GM20000 (cell line): ENCODE data around the gene CHIC2.
"Not testable (repeated sequence)": the region's sequence is repeated elsewhere in the genome, so short reads cannot be mapped to it uniquely, and the experiment has no call there.

ENCODE experiments used
- DNase-seq: peaks from one replicate; pipeline ENCODE4 v3.0.0; 2012; ENCODE audit warnings: low spot score
- TF ChIP-seq, protein P1 (sequence below): IDR thresholded peaks from 2 replicates; pipeline ENCODE4 v1.5.1; 2012; ENCODE audit warnings: mild to moderate bottlenecking, control low read depth; ENCODE audit errors: extremely low read depth, missing control alignments

CHIC2 gene

DNA sequence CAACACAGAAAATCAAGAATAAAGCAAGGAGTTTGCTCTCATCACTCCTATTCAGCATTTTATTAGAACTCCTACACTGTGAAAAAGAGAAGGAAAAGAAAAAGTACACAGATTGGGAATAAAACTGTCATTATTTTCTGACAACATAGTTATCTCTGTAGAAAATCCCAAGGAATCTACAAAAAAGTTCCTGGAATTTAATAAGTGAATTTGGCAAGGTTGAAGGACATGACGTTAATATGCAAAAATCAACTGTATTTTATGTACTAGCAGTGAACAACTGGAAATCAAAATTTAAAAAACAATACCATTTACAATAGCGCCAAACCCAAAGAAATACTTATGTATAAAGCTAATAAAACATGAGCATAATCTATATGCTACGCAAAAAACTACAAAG is 26.3 kb downstream of the CHIC2 start:
- no peak for DNase-seq
- TF ChIP-seq, protein P1, sequence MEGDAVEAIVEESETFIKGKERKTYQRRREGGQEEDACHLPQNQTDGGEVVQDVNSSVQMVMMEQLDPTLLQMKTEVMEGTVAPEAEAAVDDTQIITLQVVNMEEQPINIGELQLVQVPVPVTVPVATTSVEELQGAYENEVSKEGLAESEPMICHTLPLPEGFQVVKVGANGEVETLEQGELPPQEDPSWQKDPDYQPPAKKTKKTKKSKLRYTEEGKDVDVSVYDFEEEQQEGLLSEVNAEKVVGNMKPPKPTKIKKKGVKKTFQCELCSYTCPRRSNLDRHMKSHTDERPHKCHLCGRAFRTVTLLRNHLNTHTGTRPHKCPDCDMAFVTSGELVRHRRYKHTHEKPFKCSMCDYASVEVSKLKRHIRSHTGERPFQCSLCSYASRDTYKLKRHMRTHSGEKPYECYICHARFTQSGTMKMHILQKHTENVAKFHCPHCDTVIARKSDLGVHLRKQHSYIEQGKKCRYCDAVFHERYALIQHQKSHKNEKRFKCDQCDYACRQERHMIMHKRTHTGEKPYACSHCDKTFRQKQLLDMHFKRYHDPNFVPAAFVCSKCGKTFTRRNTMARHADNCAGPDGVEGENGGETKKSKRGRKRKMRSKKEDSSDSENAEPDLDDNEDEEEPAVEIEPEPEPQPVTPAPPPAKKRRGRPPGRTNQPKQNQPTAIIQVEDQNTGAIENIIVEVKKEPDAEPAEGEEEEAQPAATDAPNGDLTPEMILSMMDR = no peak

DNA sequence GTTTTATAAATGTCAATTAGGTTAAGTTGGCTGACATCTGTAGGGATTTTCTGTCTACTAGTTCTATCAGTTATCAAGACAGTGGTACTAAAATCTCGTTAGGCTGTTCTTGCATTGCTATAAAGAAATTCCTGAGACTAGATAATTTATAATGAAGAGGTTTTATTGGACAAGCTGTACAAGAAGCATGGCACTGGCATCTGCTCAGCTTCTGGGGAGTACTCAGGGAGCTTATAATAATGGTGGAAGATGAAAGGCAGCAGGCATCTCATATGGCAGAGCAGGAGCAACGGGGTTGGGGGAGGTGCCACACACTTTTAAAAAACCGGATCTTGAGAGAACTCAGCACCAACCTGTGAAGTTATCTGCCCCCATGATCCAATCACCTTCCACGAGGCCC is 28.2 kb downstream of the CHIC2 start:
- DNase-seq = no peak
- TF ChIP-seq, protein P1 = no peak

GRCh38 chr4:54032558-54033135 is 31.8 kb downstream of the CHIC2 start:
- no peak for DNase-seq
- TF ChIP-seq, protein P1 = no peak

- no peak for DNase-seq
- TF ChIP-seq, protein P1 = no peak
These were observed 37.1 kb downstream of the CHIC2 start for GRCh38 chr4:54027311-54027710.

- DNase-seq = no peak
- TF ChIP-seq, protein P1 = no peak
These were observed 38.8 kb downstream of the CHIC2 start for GRCh38 chr4:54025582-54025981.

GRCh38 chr4:54023019-54023418 is 41.4 kb downstream of the CHIC2 start:
- DNase-seq = not testable (repeated sequence)

- TF ChIP-seq, protein P1 = no peak
- DNase-seq = no peak
These were observed 46.4 kb downstream of the CHIC2 start for GRCh38 chr4:54017974-54018373.

GRCh38 chr4:54017308-54017707 is 47.1 kb downstream of the CHIC2 start:
- DNase-seq = no peak
- TF ChIP-seq, protein P1 = no peak
